DMS114 treated with DMSO at 0.1 percent for 48 hours (cell line): ENCODE results near the gene NMRK2.

Experiments used
- DNase-seq: peaks from one replicate; lab custom pipeline; 2025; ENCODE audit not compliant: unreplicated experiment; lab: John Stamatoyannopoulos, UW

NMRK2 gene

GRCh38 chr19:3981373-3981735 is 48.5 kb downstream of the NMRK2 start:
- no peak for DNase-seq

- DNase-seq = no peak
Measured at GRCh38 chr19:3981736-3982681, 49.1 kb downstream of the NMRK2 start.

GRCh38 chr19:3982701-3983541 is 50.1 kb downstream of the NMRK2 start:
- DNase-seq = no peak

GRCh38 chr19:3983542-3983914 is 50.7 kb downstream of the NMRK2 start:
- DNase-seq = no peak

GRCh38 chr19:3983936-3984583 is 51.2 kb downstream of the NMRK2 start:
- DNase-seq = no peak

GRCh38 chr19:3984584-3984907 is 51.7 kb downstream of the NMRK2 start:
- DNase-seq = no peak

GRCh38 chr19:3984908-3985642 is 52.2 kb downstream of the NMRK2 start, which contains the start of gene EEF2:
Gene EEF2 (minus strand): TSS chr19:3985463. CDS start chr19:3985380, 83 bp downstream.
- peak; percentile 29 for DNase-seq

- no peak for DNase-seq
Measured at GRCh38 chr19:3985643-3986259, 52.9 kb downstream of the NMRK2 start.

- peak; percentile 74 for DNase-seq
Measured at GRCh38 chr19:3986260-3987041, 53.6 kb downstream of the NMRK2 start.

GRCh38 chr19:3987619-3988371 is 54.9 kb downstream of the NMRK2 start:
- DNase-seq = peak; percentile 63

- no peak for DNase-seq
Measured at GRCh38 chr19:3990815-3991117, 57.9 kb downstream of the NMRK2 start.
